HS-27A (cell line): ENCODE data around the gene HOXB4.

ENCODE experiments used
- DNase-seq: peaks from one replicate; pipeline ENCODE4 v3.0.0-alpha.2; 2012; ENCODE audit warnings: low read depth, missing footprints

The HOXB4 gene

GRCh38 chr17:48577946-48578615, at the start of gene HOXB4:
HOXB4 (minus strand) TSS chr17:48578350; CDS start chr17:48578319, 31 bp downstream.
- DNase-seq, result no peak

- DNase-seq, result no peak
Measured at GRCh38 chr17:48627118-48627597, 49.0 kb upstream of the HOXB4 start.

GRCh38 chr17:48626245-48627117, 48.3 kb upstream of the HOXB4 start, which contains the start of gene HOXB9:
HOXB9 (minus strand) TSS chr17:48626358; CDS start chr17:48626269, 89 bp downstream.
- no peak for DNase-seq

GRCh38 chr17:48625495-48626244, 47.5 kb upstream of the HOXB4 start:
- no peak for DNase-seq

- DNase-seq, result no peak
Measured at GRCh38 chr17:48624544-48625494, 46.7 kb upstream of the HOXB4 start.

GRCh38 chr17:48624118-48624517, 46.0 kb upstream of the HOXB4 start:
- no peak for DNase-seq

GRCh38 chr17:48623583-48623982, 45.4 kb upstream of the HOXB4 start:
- no peak for DNase-seq

- DNase-seq, result no peak
Measured at GRCh38 chr17:48622857-48623256, 44.7 kb upstream of the HOXB4 start.

GRCh38 chr17:48621410-48622392, 43.6 kb upstream of the HOXB4 start:
- no peak for DNase-seq

GRCh38 chr17:48620461-48621139, 42.5 kb upstream of the HOXB4 start:
- DNase-seq, result no peak

- DNase-seq, result no peak
Measured at GRCh38 chr17:48619826-48620449, 41.8 kb upstream of the HOXB4 start.

- DNase-seq, result no peak
Measured at GRCh38 chr17:48618256-48618896, 40.2 kb upstream of the HOXB4 start.

GRCh38 chr17:48617471-48618255, 39.5 kb upstream of the HOXB4 start:
- no peak for DNase-seq

- DNase-seq, result no peak
Measured at GRCh38 chr17:48616717-48617470, 38.7 kb upstream of the HOXB4 start.

- DNase-seq, result no peak
Measured at GRCh38 chr17:48615963-48616716, 38.0 kb upstream of the HOXB4 start.
